Ovary (tissue), 3 donors: ENCODE measurements around the gene MPPED1.

Experiments
- CTCF ChIP-seq, 3 donors: fragments of 450-650 bp in 2 of 3; fragments of 200-600 bp in 1 of 3; IDR thresholded peaks; one replicate each; pipeline versions ENCODE4 v1.5.1 to v1.8.0; 2016 to 2022; ENCODE audit warnings: antibody characterized with exemption in 3 of 3, mild to moderate bottlenecking in 1 of 3
- POLR2A ChIP-seq: fragments of 450-650 bp; IDR thresholded peaks from one replicate; pipeline ENCODE4 v1.6.1; 2017; ENCODE audit warnings: antibody characterized with exemption, mild to moderate bottlenecking, moderate library complexity
- donor health status: DM: no; HTN: no; CAD: no.

GRCh38 chr22:43529461-43529860, 117.6 kb downstream of the MPPED1 start:
- no peak for TF ChIP-seq CTCF (IDR thresholded peaks at IDR 0.05)
- no peak for TF ChIP-seq POLR2A
